T1000 (cell line): ENCODE data around the gene TRAPPC5.
A peak's percentile ranks its signal among the peaks of the same experiment; 100 is the strongest.
"Not testable (repeated sequence)": the region's sequence is repeated elsewhere in the genome, so short reads cannot be mapped to it uniquely, and the experiment has no call there.

ENCODE experiments used
- DNase-seq: peaks from one replicate; lab custom pipeline; 2025; ENCODE audit warnings: mixed read lengths; lab: John Stamatoyannopoulos, UW

TRAPPC5 gene

DNA sequence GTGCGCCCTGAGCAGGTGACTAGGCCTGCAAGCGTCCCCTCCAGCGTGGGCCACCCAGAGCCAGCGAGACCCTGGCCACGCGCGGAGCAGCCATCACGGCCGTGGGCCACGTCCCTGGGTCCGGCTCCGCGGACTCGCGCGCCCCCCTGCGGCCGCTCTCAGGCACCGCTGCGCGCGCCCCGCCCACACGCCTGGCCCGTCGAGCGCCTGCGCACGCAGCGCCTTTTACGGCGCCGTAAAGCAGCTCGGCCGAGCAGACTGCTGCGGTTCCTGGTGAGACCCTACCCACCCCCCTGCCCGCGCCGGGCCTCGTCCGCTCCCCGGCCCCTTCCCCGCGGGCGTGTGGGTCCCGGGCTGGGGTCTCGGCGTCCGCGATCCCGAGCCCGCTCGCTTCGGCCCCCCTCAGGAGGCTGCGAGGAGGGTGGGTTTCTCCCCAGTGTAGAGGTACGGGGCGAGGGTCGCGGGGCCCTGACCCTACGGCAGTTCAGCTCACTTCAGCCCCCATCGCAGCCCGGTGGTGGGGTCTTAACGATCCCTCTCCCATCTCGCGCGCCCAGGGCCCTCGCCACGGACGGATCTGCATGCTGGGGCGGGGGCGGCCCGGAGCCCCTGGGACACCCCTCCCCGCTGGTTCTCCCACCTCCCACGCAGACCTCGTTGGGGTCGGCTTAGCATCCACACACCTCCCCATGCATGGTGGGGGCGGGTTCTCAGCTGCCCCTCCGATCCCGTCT, at the start of gene TRAPPC5:
TSS of gene TRAPPC5 (plus strand) at position 228 of the 734 bp plus-strand sequence. CDS start 1,421 bp downstream, outside the sequence.
- DNase-seq = peak; percentile 78

DNA sequence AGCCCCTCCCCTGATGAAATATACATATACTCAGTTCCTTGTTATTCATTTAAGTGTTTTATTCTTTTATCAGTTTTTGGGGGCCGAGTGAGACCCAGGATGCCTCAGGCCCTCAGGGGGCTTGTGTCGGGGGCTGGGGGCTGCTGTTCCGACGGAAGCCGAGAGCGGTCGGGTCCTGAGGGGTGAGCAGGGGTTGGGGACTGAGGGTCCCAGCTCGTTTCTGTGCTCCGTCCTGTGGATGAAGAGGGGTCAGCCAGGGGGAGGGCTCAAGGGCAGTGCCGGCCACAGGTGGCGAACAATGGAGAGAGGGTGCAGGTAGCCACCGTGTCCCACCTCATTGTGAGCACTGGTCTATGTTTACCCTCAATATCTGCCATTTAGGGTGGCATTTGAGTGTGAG, 49.1 kb upstream of the TRAPPC5 start:
- no peak for DNase-seq

DNA sequence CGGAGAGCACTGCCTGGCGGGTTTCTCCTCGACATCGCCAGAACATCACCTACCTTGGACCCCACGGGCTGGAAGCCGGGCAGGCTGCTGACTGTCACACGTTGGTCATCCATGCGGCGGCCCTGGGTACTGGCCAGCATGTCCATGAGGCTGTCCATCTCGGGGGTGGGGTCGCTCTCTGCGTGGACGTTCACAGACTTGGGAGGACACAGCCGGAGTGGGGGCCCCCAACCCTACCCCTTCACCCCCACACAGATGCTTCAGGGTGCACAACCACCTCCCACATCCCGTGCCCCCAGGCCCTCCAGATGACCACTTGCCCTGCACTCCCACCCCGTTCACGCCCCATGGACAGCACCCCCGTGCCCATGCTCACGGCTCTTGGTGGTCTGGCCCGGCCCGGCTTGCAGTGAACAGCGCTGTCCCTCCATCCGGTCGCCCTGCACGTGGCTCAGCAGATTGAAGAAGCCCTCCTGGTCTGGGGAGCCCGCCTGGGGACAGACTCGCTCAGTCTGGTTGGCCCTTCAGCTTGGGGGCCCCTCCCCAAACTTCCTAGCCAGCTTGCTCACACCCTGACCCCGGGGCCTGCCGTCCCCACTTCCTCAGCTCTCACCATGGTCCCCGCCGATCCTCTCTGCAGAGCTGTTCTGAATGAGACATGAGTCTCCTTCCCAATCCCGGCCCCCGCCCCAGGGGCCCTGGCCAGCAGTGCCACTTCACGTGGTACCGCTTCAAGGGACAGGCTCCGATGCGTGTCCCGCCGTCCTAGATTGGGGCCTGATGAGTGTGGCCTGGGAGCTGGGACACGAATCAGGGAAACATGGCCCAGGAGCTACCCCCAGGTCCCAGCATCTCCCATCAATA, 48.1 kb upstream of the TRAPPC5 start:
- no peak for DNase-seq

- no peak for DNase-seq
Observed at GRCh38 chr19:7633698-7634097, 46.9 kb upstream of the TRAPPC5 start, which contains the start of gene PCP2. TSS of gene PCP2 (minus strand) at chr19:7633719. CDS start at chr19:7633457, 262 bp downstream.

GRCh38 chr19:7635670-7636069, 45.0 kb upstream of the TRAPPC5 start:
- DNase-seq = no peak

- no peak for DNase-seq
Observed at GRCh38 chr19:7636317-7636690, 44.3 kb upstream of the TRAPPC5 start.

- DNase-seq = peak; percentile 15
Observed at GRCh38 chr19:7636691-7637373, 43.8 kb upstream of the TRAPPC5 start, which contains the start of gene STXBP2. TSS of gene STXBP2 (plus strand) at chr19:7637110. CDS start at chr19:7637150, 40 bp downstream.

- no peak for DNase-seq
Observed at GRCh38 chr19:7637374-7638256, 43.0 kb upstream of the TRAPPC5 start.

- DNase-seq = no peak
Observed at GRCh38 chr19:7638802-7639465, 41.7 kb upstream of the TRAPPC5 start.

- no peak for DNase-seq
Observed at GRCh38 chr19:7639863-7640348, 40.7 kb upstream of the TRAPPC5 start.

DNA sequence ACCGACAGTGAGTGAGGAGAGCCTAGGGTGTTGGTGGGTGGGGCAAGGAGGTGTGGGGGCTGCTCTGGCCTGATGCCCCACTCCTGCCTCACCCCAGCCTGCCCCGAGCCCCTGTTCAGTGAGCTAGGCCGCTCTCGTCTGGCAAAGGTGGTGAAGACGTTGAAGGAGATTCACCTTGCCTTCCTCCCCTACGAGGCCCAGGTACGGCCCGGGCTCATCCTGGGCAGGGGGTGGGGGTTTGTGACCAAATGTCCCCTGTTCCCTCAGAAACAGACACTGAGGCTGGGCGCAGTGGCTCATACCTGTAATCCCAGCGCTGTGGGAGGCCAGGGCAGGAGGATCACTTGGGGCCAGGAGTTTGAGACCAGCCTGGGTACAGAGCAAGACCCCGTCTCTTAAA, 39.8 kb upstream of the TRAPPC5 start:
- DNase-seq = no peak

- no peak for DNase-seq
Observed at GRCh38 chr19:7641290-7642276, 39.0 kb upstream of the TRAPPC5 start.

DNA sequence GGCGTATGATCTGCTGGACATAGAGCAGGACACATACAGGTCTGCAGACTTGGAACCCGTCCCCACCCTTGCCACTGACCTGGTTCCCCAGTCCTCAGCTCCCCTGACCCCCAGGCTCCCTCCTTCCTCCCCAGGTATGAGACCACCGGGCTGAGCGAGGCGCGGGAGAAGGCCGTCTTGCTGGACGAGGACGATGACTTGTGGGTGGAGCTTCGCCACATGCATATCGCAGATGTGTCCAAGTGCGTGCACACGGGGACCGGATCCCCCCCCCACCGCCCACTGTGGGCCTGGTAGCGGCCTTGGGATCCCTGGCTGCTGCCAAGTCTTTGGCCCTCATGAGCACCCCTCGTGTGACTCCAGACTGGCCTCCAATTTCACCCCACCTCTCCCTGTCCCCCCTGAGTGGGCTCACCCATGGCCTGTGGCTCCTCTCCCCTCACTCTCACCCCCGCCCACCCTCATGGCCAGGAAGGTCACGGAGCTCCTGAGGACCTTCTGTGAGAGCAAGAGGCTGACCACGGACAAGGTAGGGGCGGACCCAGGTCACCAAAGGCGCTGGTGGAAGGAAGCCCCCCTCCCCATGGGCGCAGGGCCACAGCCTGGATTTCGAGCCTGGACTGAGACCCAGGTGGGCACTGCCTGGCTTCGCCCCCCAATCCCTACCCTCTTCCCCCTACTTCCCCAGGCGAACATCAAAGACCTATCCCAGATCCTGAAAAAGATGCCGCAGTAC, 38.2 kb upstream of the TRAPPC5 start:
- no peak for DNase-seq

DNA sequence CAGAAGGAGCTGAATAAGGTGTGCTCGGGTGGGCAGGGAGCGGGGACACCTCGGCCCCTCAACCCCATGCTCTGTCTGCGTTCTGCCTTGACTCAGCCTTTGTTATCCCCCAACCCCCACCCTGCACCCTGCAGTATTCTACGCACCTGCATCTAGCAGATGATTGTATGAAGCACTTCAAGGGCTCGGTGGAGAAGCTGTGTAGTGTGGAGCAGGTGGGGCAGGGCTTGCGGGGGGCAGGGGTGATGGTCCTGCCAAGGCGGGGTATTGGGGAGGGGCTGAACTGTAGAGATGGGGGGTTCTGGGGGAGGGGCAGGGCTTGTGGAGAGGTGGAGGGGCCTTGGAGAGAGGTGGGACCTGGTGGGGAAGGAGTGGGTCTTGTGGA, 37.6 kb upstream of the TRAPPC5 start:
- DNase-seq = no peak

- not testable (repeated sequence) for DNase-seq
Observed at GRCh38 chr19:7643629-7644549, 36.7 kb upstream of the TRAPPC5 start.

GRCh38 chr19:7644550-7644877, 36.1 kb upstream of the TRAPPC5 start:
- DNase-seq = no peak

GRCh38 chr19:7645163-7645562, 35.5 kb upstream of the TRAPPC5 start:
- no peak for DNase-seq
